ENCODE results near the gene CXCL17. TPM values are rescaled to one million over a fixed set of nuclear protein-coding genes. Genes with fewer than 3 reads are reported as not detected.

Gene CXCL17
- total RNA-seq, 1 experiment from 2014 or later: 1.1 TPM

DNA sequence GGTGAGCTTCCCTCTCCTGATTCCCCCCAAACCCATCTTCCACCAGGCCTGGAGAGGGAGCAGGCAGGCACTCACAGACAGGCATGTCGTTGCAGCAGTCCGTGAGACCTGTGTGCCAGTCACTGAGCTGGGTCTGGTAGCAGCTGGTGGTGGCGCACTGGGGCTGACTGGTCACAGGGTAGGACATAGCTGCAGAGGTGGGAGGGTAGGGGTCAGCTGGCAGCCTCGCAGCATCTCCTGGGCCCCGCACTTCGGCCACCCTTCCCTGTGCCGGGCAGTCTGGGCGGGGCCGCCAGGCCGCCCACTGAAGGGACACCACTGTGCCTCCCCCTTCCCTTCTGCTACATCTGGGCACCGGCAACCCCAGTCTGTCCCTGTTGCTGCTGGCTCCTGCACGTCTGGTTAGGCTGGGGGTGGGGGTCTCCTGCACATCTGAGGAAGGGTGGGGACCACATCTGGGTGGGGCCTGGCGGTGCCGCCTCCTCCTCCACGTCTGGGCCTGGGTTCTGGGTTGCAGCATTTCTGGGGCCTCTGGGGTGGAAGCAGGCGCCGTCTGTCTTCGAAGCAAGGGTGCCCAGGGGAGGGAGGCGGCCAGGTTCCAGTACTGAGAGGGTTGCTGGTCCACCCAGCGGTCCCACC is 53.8 kb downstream of the CXCL17 start:
- no peak for DNase-seq
- Histone ChIP-seq H3K4me1 (0 out of 2 replicates have a peak, but pooled peaks cover 3% of the 10 kb centered on the region), H3K27me3 (replicated peaks; ENCODE audit: control insufficient read depth, insufficient read depth, low read length) (peaks cover 2% of the 10 kb centered on the region; the same call in 1 of the 2 replicates), H3K36me3 (ENCODE audit: control insufficient read depth, insufficient read depth, low read length) (no peaks in the 10 kb centered on the region), H3K4me3 (ENCODE audit: low read depth, low read length) (no peak overlapping the region), H3K9me3 (no peaks in the 10 kb centered on the region)
- peaks cover 8% of the 10 kb centered on the region for H3K36me3 Mint-ChIP-seq (ENCODE audit: insufficient read depth, unreplicated experiment)
- intact Hi-C loops (cut with micrococcal nuclease; ENCODE audit: unreplicated experiment): no loop called here
- no peaks in the 10 kb centered on the region for H3K9me3 Mint-ChIP-seq (ENCODE audit: unreplicated experiment)
- no peak overlapping the region for H3K27ac Mint-ChIP-seq (ENCODE audit: unreplicated experiment)
- TF ChIP-seq, protein P1, sequence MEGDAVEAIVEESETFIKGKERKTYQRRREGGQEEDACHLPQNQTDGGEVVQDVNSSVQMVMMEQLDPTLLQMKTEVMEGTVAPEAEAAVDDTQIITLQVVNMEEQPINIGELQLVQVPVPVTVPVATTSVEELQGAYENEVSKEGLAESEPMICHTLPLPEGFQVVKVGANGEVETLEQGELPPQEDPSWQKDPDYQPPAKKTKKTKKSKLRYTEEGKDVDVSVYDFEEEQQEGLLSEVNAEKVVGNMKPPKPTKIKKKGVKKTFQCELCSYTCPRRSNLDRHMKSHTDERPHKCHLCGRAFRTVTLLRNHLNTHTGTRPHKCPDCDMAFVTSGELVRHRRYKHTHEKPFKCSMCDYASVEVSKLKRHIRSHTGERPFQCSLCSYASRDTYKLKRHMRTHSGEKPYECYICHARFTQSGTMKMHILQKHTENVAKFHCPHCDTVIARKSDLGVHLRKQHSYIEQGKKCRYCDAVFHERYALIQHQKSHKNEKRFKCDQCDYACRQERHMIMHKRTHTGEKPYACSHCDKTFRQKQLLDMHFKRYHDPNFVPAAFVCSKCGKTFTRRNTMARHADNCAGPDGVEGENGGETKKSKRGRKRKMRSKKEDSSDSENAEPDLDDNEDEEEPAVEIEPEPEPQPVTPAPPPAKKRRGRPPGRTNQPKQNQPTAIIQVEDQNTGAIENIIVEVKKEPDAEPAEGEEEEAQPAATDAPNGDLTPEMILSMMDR (IDR thresholded peaks at IDR 0.05; ENCODE audit: insufficient read depth in 1 of 2, low read depth in 1 of 2, low read length in 1 of 2, severe bottlenecking in 1 of 2, unreplicated experiment in 1 of 2): no peak
- H3K4me3 Mint-ChIP-seq (ENCODE audit: unreplicated experiment): no peak overlapping the region
- peaks cover 19% of the 10 kb centered on the region for H3K27me3 Mint-ChIP-seq (ENCODE audit: insufficient read depth, unreplicated experiment)
- BruUV-seq (replicated peaks): no TSS peak
- POLR2A ChIA-PET: no interaction called here
- CTCF ChIA-PET: no interaction called here
- peaks cover 21% of the 10 kb centered on the region for H3K4me1 Mint-ChIP-seq (ENCODE audit: low read depth, unreplicated experiment)

DNA sequence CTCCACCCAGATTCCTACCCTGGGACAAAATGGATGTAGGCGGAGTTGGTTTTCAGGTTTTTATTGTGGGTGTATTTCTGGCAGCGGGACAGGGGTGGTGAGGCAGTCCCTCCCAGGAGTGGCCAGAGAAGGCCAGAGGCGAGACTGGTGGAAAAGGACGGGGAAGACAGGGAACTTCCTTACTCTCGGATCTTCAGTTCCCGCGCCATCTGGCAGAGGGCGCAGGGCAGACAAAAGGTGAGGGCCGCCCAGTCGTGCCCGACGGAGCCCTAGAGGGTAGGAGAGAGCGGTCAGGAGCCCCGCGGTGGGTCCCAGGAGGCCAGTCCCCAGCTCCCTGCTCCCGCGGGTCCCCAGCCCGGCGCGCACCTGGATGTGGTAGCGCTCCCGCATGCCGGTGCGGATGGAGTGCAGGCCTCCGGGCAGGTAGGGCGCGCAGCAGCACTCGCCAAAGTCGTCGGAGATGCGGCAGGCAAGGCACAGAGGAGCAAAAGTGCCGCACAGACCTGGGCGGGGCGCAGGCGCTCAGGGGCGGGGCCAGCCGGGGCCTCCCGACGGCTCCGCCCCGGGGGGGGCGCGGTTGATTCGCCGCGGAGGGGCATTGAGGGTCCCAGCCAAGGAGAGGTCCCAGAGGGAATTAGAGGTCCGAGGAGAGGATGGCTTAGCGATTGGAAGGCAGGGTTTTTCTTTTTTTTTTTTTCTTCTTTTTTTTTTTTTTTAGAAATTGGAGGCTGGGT is 55.6 kb downstream of the CXCL17 start:
- peak overlapping the region; percentile 83 for H3K27ac Mint-ChIP-seq (ENCODE audit: unreplicated experiment)
- H3K27me3 Mint-ChIP-seq (ENCODE audit: insufficient read depth, unreplicated experiment): peaks cover 19% of the 10 kb centered on the region
- CTCF ChIA-PET: interaction anchor here (1.0 to 1.7 kb wide), 3 partner anchors 9 to 51 kb away, joined by 3 to 7 read pairs (median 6); no protein-coding TSS in a partner anchor
- 0 out of 2 replicates have a peak, but pooled peaks cover 3% of the 10 kb centered on the region for H3K4me1 ChIP-seq
- peak; percentile 88 to 92 for DNase-seq
- intact Hi-C loops (cut with micrococcal nuclease; ENCODE audit: unreplicated experiment): loop anchor here (1.0 kb wide), 3 partner anchors 10 to 46 kb away; no protein-coding TSS in a partner anchor
- peaks cover 8% of the 10 kb centered on the region for H3K36me3 Mint-ChIP-seq (ENCODE audit: insufficient read depth, unreplicated experiment)
- H3K36me3 ChIP-seq (ENCODE audit: control insufficient read depth, insufficient read depth, low read length): no peaks in the 10 kb centered on the region
- no peaks in the 10 kb centered on the region for H3K9me3 ChIP-seq
- no TSS peak for BruUV-seq (replicated peaks)
- H3K4me1 Mint-ChIP-seq (ENCODE audit: low read depth, unreplicated experiment): peaks cover 19% of the 10 kb centered on the region
- no peaks in the 10 kb centered on the region for H3K9me3 Mint-ChIP-seq (ENCODE audit: unreplicated experiment)
- peak overlapping the region; percentile 45 for H3K4me3 ChIP-seq (ENCODE audit: low read depth, low read length)
- peaks cover 2% of the 10 kb centered on the region; the same call in 1 of the 2 replicates for H3K27me3 ChIP-seq (replicated peaks; ENCODE audit: control insufficient read depth, insufficient read depth, low read length)
- POLR2A ChIA-PET: interaction anchor here (0.7 to 1.7 kb wide), 2 partner anchors 10 to 54 kb away, joined by 3 to 8 read pairs; no protein-coding TSS in a partner anchor
- TF ChIP-seq, protein P1 (IDR thresholded peaks at IDR 0.05; ENCODE audit: insufficient read depth in 1 of 2, low read depth in 1 of 2, low read length in 1 of 2, severe bottlenecking in 1 of 2, unreplicated experiment in 1 of 2): peak; percentile 83 to 85
- H3K4me3 Mint-ChIP-seq (ENCODE audit: unreplicated experiment): peak overlapping the region; percentile 82

DNA sequence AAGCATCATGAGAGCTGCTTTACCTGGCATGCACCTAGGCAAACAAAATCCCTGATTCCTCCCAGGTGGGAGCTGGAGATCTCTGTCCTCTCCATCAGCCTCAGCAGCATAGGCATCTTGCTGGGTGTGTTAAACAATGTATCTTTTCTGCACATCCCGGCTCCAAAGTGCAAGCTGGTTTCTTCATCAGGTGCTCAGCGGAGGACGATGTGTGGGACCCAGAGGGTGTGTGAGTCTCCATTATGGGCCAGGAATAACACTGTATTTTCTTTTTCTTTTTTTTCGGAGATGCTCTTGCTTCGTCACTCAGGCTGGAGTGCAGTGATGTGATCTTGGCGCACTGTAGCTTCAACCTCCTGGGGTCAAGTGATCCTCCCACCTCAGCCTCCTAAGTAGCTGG is 62.6 kb downstream of the CXCL17 start:
- peaks cover 3% of the 10 kb centered on the region; the same call in 1 of the 2 replicates for H3K4me1 ChIP-seq
- intact Hi-C loops (cut with micrococcal nuclease; ENCODE audit: unreplicated experiment): no loop called here
- H3K9me3 Mint-ChIP-seq (ENCODE audit: unreplicated experiment): peaks cover 10% of the 10 kb centered on the region
- H3K27ac Mint-ChIP-seq (ENCODE audit: unreplicated experiment): no peak overlapping the region
- no peak for DNase-seq
- H3K36me3 ChIP-seq (ENCODE audit: control insufficient read depth, insufficient read depth, low read length): no peaks in the 10 kb centered on the region; the same call in 1 of the 2 replicates
- no peak overlapping the region for H3K4me3 ChIP-seq (ENCODE audit: low read depth, low read length)
- H3K9me3 ChIP-seq: no peaks in the 10 kb centered on the region
- peaks cover 3% of the 10 kb centered on the region for H3K27me3 Mint-ChIP-seq (ENCODE audit: insufficient read depth, unreplicated experiment)
- no peaks in the 10 kb centered on the region for H3K27me3 ChIP-seq (replicated peaks; ENCODE audit: control insufficient read depth, insufficient read depth, low read length)
- H3K4me3 Mint-ChIP-seq (ENCODE audit: unreplicated experiment): no peak overlapping the region
- BruUV-seq (replicated peaks): no TSS peak
- POLR2A ChIA-PET: no interaction called here
- peaks cover 12% of the 10 kb centered on the region for H3K36me3 Mint-ChIP-seq (ENCODE audit: insufficient read depth, unreplicated experiment)
- no peaks in the 10 kb centered on the region for H3K4me1 Mint-ChIP-seq (ENCODE audit: low read depth, unreplicated experiment)
- TF ChIP-seq, protein P1 (IDR thresholded peaks at IDR 0.05; ENCODE audit: insufficient read depth in 1 of 2, low read depth in 1 of 2, low read length in 1 of 2, severe bottlenecking in 1 of 2, unreplicated experiment in 1 of 2): no peak
- CTCF ChIA-PET: interaction anchor here (0.5 to 0.6 kb wide), 2 partner anchors 33 to 255 kb away, joined by 3 to 5 read pairs; no protein-coding TSS in a partner anchor

All from Caco-2 (cell line).